Thyroid gland (tissue), 4 donors: ENCODE results near the gene BBC3.

ENCODE experiments used
- POLR2A ChIP-seq, 2 donors: fragments of 450-650 bp; IDR thresholded peaks; one replicate each; pipeline ENCODE4 v1.6.1; 2017; ENCODE audit warnings: antibody characterized with exemption in 2 of 2, mild to moderate bottlenecking in 2 of 2, moderate library complexity in 1 of 2
- TF ChIP-seq, protein P1 (sequence below), 6 experiments: fragments of 200-600 bp in 3 of 6; fragments of 450-650 bp in 3 of 6; sonication (generic) in 3 of 6; IDR thresholded peaks; one replicate each; pipeline ENCODE4 v1.5.1; 2016 to 2019; ENCODE audit warnings: antibody characterized with exemption in 6 of 6, mild to moderate bottlenecking in 2 of 6, inconsistent platforms in 1 of 6, moderate library complexity in 1 of 6

DNA sequence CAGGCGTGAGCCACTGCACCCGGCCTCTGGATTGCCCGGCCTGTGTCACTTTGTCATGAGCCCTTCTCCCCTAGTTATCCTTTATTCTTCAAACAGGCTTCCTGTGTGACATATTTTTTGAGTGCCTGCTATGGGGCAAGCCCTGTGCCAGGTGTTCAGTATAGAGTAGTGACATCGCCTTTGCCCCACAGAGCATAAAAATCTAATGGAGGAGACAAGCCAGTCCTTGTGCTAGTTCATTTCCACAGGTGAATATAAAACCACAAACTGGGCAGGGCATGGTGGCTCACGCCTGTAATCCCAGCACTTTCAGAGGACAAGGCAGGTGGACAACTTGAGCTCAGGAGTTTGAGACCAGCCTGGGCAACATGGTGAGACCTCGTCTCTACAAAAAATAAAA is 43.2 kb downstream of the BBC3 start:
- TF ChIP-seq, protein P1, sequence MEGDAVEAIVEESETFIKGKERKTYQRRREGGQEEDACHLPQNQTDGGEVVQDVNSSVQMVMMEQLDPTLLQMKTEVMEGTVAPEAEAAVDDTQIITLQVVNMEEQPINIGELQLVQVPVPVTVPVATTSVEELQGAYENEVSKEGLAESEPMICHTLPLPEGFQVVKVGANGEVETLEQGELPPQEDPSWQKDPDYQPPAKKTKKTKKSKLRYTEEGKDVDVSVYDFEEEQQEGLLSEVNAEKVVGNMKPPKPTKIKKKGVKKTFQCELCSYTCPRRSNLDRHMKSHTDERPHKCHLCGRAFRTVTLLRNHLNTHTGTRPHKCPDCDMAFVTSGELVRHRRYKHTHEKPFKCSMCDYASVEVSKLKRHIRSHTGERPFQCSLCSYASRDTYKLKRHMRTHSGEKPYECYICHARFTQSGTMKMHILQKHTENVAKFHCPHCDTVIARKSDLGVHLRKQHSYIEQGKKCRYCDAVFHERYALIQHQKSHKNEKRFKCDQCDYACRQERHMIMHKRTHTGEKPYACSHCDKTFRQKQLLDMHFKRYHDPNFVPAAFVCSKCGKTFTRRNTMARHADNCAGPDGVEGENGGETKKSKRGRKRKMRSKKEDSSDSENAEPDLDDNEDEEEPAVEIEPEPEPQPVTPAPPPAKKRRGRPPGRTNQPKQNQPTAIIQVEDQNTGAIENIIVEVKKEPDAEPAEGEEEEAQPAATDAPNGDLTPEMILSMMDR (IDR thresholded peaks at IDR 0.05): no peak
- TF ChIP-seq POLR2A (IDR thresholded peaks at IDR 0.05): no peak
